Endothelial cell of umbilical vein (primary cell): Measurements from ENCODE around the gene AKAP5. TPM values are rescaled to one million over a fixed set of nuclear protein-coding genes. Genes with fewer than 3 reads are reported as not detected.

ENCODE experiments used
- BruUV-seq: library from RNA; stranded (reverse); fragments of 400-500 nt; replicated peaks from 2 replicates; lab custom pipeline; 2021; lab: Mats Ljungman, UMichigan
- CTCF ChIA-PET: fragments of 300-600, 350-600 bp; sonication (Branson Sonifier 250); formaldehyde crosslinking; loops from one replicate; lab custom pipeline; 2021; ENCODE audit warnings: antibody characterized with exemption, inconsistent platforms; lab: Charles Lee
- POLR2A ChIA-PET: fragments of 300-600, 350-600 bp; sonication (Branson Sonifier 250); formaldehyde crosslinking; loops from one replicate; lab custom pipeline; 2021; ENCODE audit warnings: antibody characterized with exemption, inconsistent platforms; lab: Charles Lee
- DNase-seq: peaks from one replicate; pipeline ENCODE4 v3.0.0-alpha.2; 2011; ENCODE audit warnings: low read depth, low spot score
- FAIRE-seq: peaks from 2 replicates; lab custom pipeline; 2011; peaks lifted over from hg19 to GRCh38; lab: Jason Lieb, UNC
- H2AFZ ChIP-seq: 2 replicates; pipeline ENCODE4 v1.6.0; 2012; ENCODE audit warnings: low read depth, low read length, control low read depth, inconsistent platforms
- H3K27ac ChIP-seq: 2 replicates; pipeline ENCODE4 v1.5.1; 2011; ENCODE audit warnings: low read depth, mild to moderate bottlenecking, control low read depth, low read length, moderate library complexity; ENCODE audit not compliant: insufficient read depth
- H3K27me3 ChIP-seq, 2 experiments: 2 replicates each; pipeline versions ENCODE4 v1.6.0 to v1.6.1; 2011; ENCODE audit warnings: low read length in 2 of 2, mixed read lengths in 1 of 2; ENCODE audit not compliant: control insufficient read depth in 2 of 2, insufficient read depth in 2 of 2
- H3K36me3 ChIP-seq, 2 experiments: 2 replicates in 1 of 2; 3 replicates in 1 of 2; pipeline ENCODE4 v1.5.1; 2011; ENCODE audit warnings: low read length in 2 of 2, mild to moderate bottlenecking in 1 of 2, moderate library complexity in 1 of 2; ENCODE audit not compliant: control insufficient read depth in 2 of 2, insufficient read depth in 2 of 2; ENCODE audit errors: extremely low read depth in 1 of 2
- H3K4me1 ChIP-seq: 3 replicates; pipeline ENCODE4 v1.5.1; 2011; ENCODE audit warnings: mild to moderate bottlenecking, low read length; ENCODE audit not compliant: control insufficient read depth, insufficient read depth; ENCODE audit errors: extremely low read depth
- H3K4me2 ChIP-seq: 2 replicates; pipeline ENCODE4 v1.6.1; 2011; ENCODE audit warnings: low read length, control low read depth, mixed read lengths; ENCODE audit not compliant: insufficient read depth
- H3K4me3 ChIP-seq, 3 experiments: fragments of 200-600 bp in 1 of 3; sonication (generic), shearing (Covaris generic) in 1 of 3; replicated peaks in 1 of 3; 2 replicates each; pipeline ENCODE4 v1.5.1; 2011 to 2016; ENCODE audit warnings: control low read depth in 3 of 3, low read length in 3 of 3, mild to moderate bottlenecking in 2 of 3, inconsistent platforms in 1 of 3, low read depth in 1 of 3, moderate library complexity in 1 of 3; ENCODE audit not compliant: insufficient read depth in 1 of 3
- H3K79me2 ChIP-seq: 2 replicates; pipeline ENCODE4 v1.6.0; 2012; ENCODE audit warnings: low read length, inconsistent platforms; ENCODE audit not compliant: control insufficient read depth, insufficient read depth
- H3K9ac ChIP-seq: replicated peaks from 2 replicates; pipeline ENCODE3; 2011; ENCODE audit warnings: low read length, control low read depth; ENCODE audit not compliant: insufficient read depth; ENCODE audit errors: extremely low read depth
- H3K9me1 ChIP-seq: replicated peaks from 3 replicates; pipeline ENCODE4 v1.6.0; 2011; ENCODE audit warnings: mild to moderate bottlenecking, low read length; ENCODE audit not compliant: control insufficient read depth, insufficient read depth; ENCODE audit errors: extremely low read depth
- H3K9me3 ChIP-seq: replicated peaks from 2 replicates; pipeline ENCODE4 v1.5.1; 2012; ENCODE audit warnings: low read length, inconsistent platforms; ENCODE audit not compliant: control insufficient read depth, insufficient read depth
- H4K20me1 ChIP-seq: replicated peaks from 2 replicates; pipeline ENCODE3; 2011; ENCODE audit warnings: mild to moderate bottlenecking, low read length; ENCODE audit not compliant: control insufficient read depth, insufficient read depth; ENCODE audit errors: extremely low read depth
- CTCF ChIP-seq, 2 donors: IDR thresholded peaks; 1 replicate in 1 of 2; 2 replicates in 1 of 2; pipeline ENCODE4 v1.5.1; 2011; ENCODE audit warnings: low read length in 2 of 2, mild to moderate bottlenecking in 2 of 2, moderate library complexity in 2 of 2, control low read depth in 1 of 2, inconsistent platforms in 1 of 2, low read depth in 1 of 2; ENCODE audit not compliant: insufficient read depth in 1 of 2; ENCODE audit errors: extremely low read depth in 1 of 2
- EZH2 ChIP-seq: IDR thresholded peaks from 2 replicates; pipeline ENCODE4 v1.6.1; 2012; ENCODE audit warnings: borderline replicate concordance, low read depth, mild to moderate bottlenecking, moderate library complexity, low read length, inconsistent platforms; ENCODE audit not compliant: severe bottlenecking
- FOS ChIP-seq: IDR thresholded peaks from 2 replicates; pipeline ENCODE4 v1.6.1; 2011; ENCODE audit warnings: mild to moderate bottlenecking, low read length, moderate library complexity, borderline replicate concordance; ENCODE audit not compliant: insufficient read depth
- GATA2 ChIP-seq: IDR thresholded peaks from 2 replicates; pipeline ENCODE4 v1.7.0; 2011; ENCODE audit warnings: low read depth, mild to moderate bottlenecking, moderate library complexity, mixed read lengths, low read length; ENCODE audit not compliant: insufficient read length, insufficient read depth
- JUN ChIP-seq: IDR thresholded peaks from 2 replicates; pipeline ENCODE4 v1.6.1; 2011; ENCODE audit warnings: borderline replicate concordance, low read depth; ENCODE audit not compliant: insufficient read length, insufficient read depth
- MYC ChIP-seq: IDR thresholded peaks from one replicate; pipeline ENCODE4 v1.6.1; 2011; ENCODE audit warnings: mild to moderate bottlenecking, low read depth, low read length
- POLR2A ChIP-seq: IDR thresholded peaks from 2 replicates; pipeline ENCODE4 v1.6.1; 2012; ENCODE audit warnings: low read depth, mild to moderate bottlenecking, control low read depth, low read length
- POLR2AphosphoS5 ChIP-seq: IDR thresholded peaks from 2 replicates; pipeline ENCODE4 v1.6.1; 2012; ENCODE audit warnings: low read depth, mild to moderate bottlenecking, control low read depth, low read length, moderate library complexity; ENCODE audit not compliant: insufficient read depth
- dilution Hi-C: fragments of 300-500 bp; cut with MboI; formaldehyde crosslinking; loops from one replicate; pipeline ENCODE4 v1.15.0; 2019; ENCODE audit warnings: low sequenced_read_pairs; ENCODE audit not compliant: extremely low pct_ligation_motif_present
- intact Hi-C: fragments of 100-400 bp; cut with micrococcal nuclease; formaldehyde crosslinking; loops from one replicate; pipeline ENCODE4 v1.10.0; 2022
- polyA plus RNA-seq, 4 experiments: library from polyadenylated mRNA; depleted of rRNA in 3 of 4; stranded (reverse) in 3 of 4; unstranded in 1 of 4; fragments of >200 nt; gene quantifications; 2 replicates each; pipeline versions ENCODE4 v1.2.1 to v1.2.3, GENCODE V29; 2011 to 2012; ENCODE audit warnings: missing spikeins in 1 of 4
- total RNA-seq: library from RNA; stranded (reverse); gene quantifications from 2 replicates; pipeline ENCODE4 v1.2.3, GENCODE V29; 2021
- TF ChIP-seq, protein P1 (sequence below): IDR thresholded peaks from 2 replicates; pipeline ENCODE4 v1.6.1; 2011; ENCODE audit not compliant: insufficient read depth, insufficient read length

Gene AKAP5
- total and polyA plus RNA-seq, 2 donors (not counting 3 experiments of a cell fraction or from before 2014, with no cell fraction given): 0.10 to 0.75 TPM

- H3K9me3 ChIP-seq: no peaks in the 10 kb centered on the region
- intact Hi-C loops: no loop called here
- BruUV-seq: no TSS peak
- no peak overlapping the region for H3K4me3 ChIP-seq
- peaks cover 0 to 7% of the 10 kb centered on the region in 2 experiments for H3K36me3 ChIP-seq
- dilution Hi-C loops: no loop called here
- ChIA-PET POLR2A (no interaction called here), CTCF (interaction anchor here (2.1 to 2.3 kb wide), 2 partner anchors 14 to 67 kb away, joined by 8 to 19 read pairs; no protein-coding TSS in a partner anchor)
- no peak overlapping the region for H3K9ac ChIP-seq
- FAIRE-seq (no peak), DNase-seq (no peak)
- H4K20me1 ChIP-seq: no peaks in the 10 kb centered on the region
- H3K27me3 ChIP-seq: no peaks in the 10 kb centered on the region
- peaks cover 16% of the 10 kb centered on the region for H3K4me1 ChIP-seq
- H3K4me2 ChIP-seq: no peak overlapping the region
- no peaks in the 10 kb centered on the region for H3K9me1 ChIP-seq
- H3K79me2 ChIP-seq: no peaks in the 10 kb centered on the region
- H3K27ac ChIP-seq: no peak overlapping the region
- TF ChIP-seq CTCF (IDR thresholded peaks at IDR 0.05; ENCODE audit: extremely low read depth in 1 of 2, insufficient read depth in 1 of 2, low read depth in 1 of 2, low read length in 2 of 2): no peak
- no peak for TF ChIP-seq JUN
- no peak for TF ChIP-seq FOS
- TF ChIP-seq POLR2A: no peak
- TF ChIP-seq GATA2: no peak
- TF ChIP-seq POLR2AphosphoS5: no peak
- no peak for TF ChIP-seq EZH2
- no peak for TF ChIP-seq MYC
- TF ChIP-seq, protein P1, sequence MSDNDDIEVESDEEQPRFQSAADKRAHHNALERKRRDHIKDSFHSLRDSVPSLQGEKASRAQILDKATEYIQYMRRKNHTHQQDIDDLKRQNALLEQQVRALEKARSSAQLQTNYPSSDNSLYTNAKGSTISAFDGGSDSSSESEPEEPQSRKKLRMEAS: no peak
- H2AFZ ChIP-seq: no peak overlapping the region
These were observed 21.2 kb upstream of the AKAP5 start for GRCh38 chr14:64444140-64444539.
